Esophagus muscularis mucosa (tissue), 4 donors: ENCODE data around the gene COX6A2. TPM values are rescaled to one million over a fixed set of nuclear protein-coding genes. Genes with fewer than 3 reads are reported as not detected.

Experiments
- DNase-seq: peaks from one replicate; pipeline ENCODE4 v3.0.0-alpha.2; 2017; ENCODE audit errors: extremely low spot score
- H3K27ac ChIP-seq, 4 donors: fragments of 200-600 bp; sonication (generic); replicated peaks in 1 of 4; 1 replicate in 3 of 4; 2 replicates in 1 of 4; pipeline ENCODE4 v1.5.1; 2016 to 2019; ENCODE audit warnings: mild to moderate bottlenecking in 1 of 4
- H3K27me3 ChIP-seq, 4 donors: fragments of 200-600 bp; sonication (generic); one replicate each; pipeline versions ENCODE4 v1.5.1 to v1.6.0; 2016 to 2019
- H3K36me3 ChIP-seq, 4 donors: fragments of 200-600 bp; sonication (generic); one replicate each; pipeline ENCODE4 v1.5.1; 2016 to 2019
- H3K4me1 ChIP-seq, 4 donors: fragments of 200-600 bp; sonication (generic); one replicate each; pipeline ENCODE4 v1.5.1; 2016 to 2019
- H3K4me3 ChIP-seq, 4 donors: fragments of 200-600 bp; sonication (generic); 1 replicate in 2 of 4; 2 replicates in 2 of 4; pipeline ENCODE4 v1.5.1; 2016 to 2019; ENCODE audit warnings: mild to moderate bottlenecking in 4 of 4, moderate library complexity in 1 of 4
- H3K9me3 ChIP-seq, 4 donors: fragments of 200-600 bp; sonication (generic); 1 replicate in 3 of 4; 2 replicates in 1 of 4; pipeline ENCODE4 v1.5.1; 2016 to 2019
- CTCF ChIP-seq, 3 experiments: fragments of 200-600 bp in 2 of 3; fragments of 450-650 bp in 1 of 3; sonication (generic) in 2 of 3; IDR thresholded peaks; one replicate each; pipeline ENCODE4 v1.5.1; 2017 to 2019; ENCODE audit warnings: antibody characterized with exemption in 3 of 3, mild to moderate bottlenecking in 2 of 3, moderate library complexity in 1 of 3
- EP300 ChIP-seq: sonication (generic); formaldehyde crosslinking; IDR thresholded peaks from one replicate; pipeline ENCODE4 v1.6.1; 2017; ENCODE audit warnings: antibody characterized with exemption
- POLR2A ChIP-seq: fragments of 450-650 bp; IDR thresholded peaks from one replicate; pipeline ENCODE4 v1.6.1; 2017; ENCODE audit warnings: antibody characterized with exemption, moderate library complexity, mild to moderate bottlenecking, low read depth
- POLR2AphosphoS5 ChIP-seq, 2 donors: sonication (generic); formaldehyde crosslinking; IDR thresholded peaks; one replicate each; pipeline ENCODE4 v1.6.1; 2017; ENCODE audit warnings: antibody characterized with exemption in 2 of 2
- WGBS: methylation state at CpG from one replicate; pipeline ENCODE4 v1.1.5; 2018; 5-methylcytosine and 5-hydroxymethylcytosine counted together
- intact Hi-C: fragments of 100-400 bp; cut with DNase I; formaldehyde crosslinking; loops from one replicate; pipeline ENCODE4 v1.15.1; 2023
- total RNA-seq, 4 donors: library from RNA; depleted of rRNA; stranded (reverse); fragments of >200 nt; gene quantifications; one replicate each; pipeline versions ENCODE4 v1.1.0 to v1.2.1, GENCODE V29; 2016

The COX6A2 gene
- total RNA-seq, 4 donors from 2014 or later = 1.3 TPM; not detected in 3

GRCh38 chr16:31403590-31404352, 24.4 kb downstream of the COX6A2 start:
- Histone ChIP-seq H3K4me1 (no peaks in the 10 kb centered on the region), H3K4me3 (no peak overlapping the region), H3K27ac (no peak overlapping the region), H3K9me3 (peaks cover 0 to 13% (median 0%) of the 10 kb centered on the region in 4 donors), H3K27me3 (peaks cover 0 to 7% (median 0%) of the 10 kb centered on the region in 4 donors), H3K36me3 (no peaks in the 10 kb centered on the region)
- TF ChIP-seq CTCF (IDR thresholded peaks at IDR 0.05) (no peak), POLR2A (no peak), POLR2AphosphoS5 (IDR thresholded peaks at IDR 0.05) (no peak), EP300 (no peak)
- 76% methylated on average over 16 of the region's 21 CpGs for WGBS
- intact Hi-C loops = no loop called here
- DNase-seq = no peak

GRCh38 chr16:31402687-31403086, 25.5 kb downstream of the COX6A2 start:
- WGBS = 87% methylated on average over 1 of the region's 1 CpG
- no peak for DNase-seq
- intact Hi-C loops = no loop called here
- H3K27me3 ChIP-seq = peaks cover 0 to 3% (median 0%) of the 10 kb centered on the region in 4 donors
- TF ChIP-seq CTCF (IDR thresholded peaks at IDR 0.05) (no peak), POLR2A (no peak), EP300 (no peak)
- no peaks in the 10 kb centered on the region for H3K36me3 ChIP-seq
- H3K9me3 ChIP-seq = peaks cover 0 to 13% (median 0%) of the 10 kb centered on the region in 4 donors
- no peak overlapping the region for H3K4me3 ChIP-seq
- H3K27ac ChIP-seq = no peak overlapping the region
- no peaks in the 10 kb centered on the region for H3K4me1 ChIP-seq

GRCh38 chr16:31401436-31401835, 26.7 kb downstream of the COX6A2 start:
- Histone ChIP-seq H3K36me3 (no peaks in the 10 kb centered on the region), H3K9me3 (peaks cover 0 to 13% (median 0%) of the 10 kb centered on the region in 4 donors), H3K4me3 (no peak overlapping the region), H3K27ac (no peak overlapping the region), H3K4me1 (no peaks in the 10 kb centered on the region), H3K27me3 (peaks cover 0 to 9% (median 0%) of the 10 kb centered on the region in 4 donors)
- TF ChIP-seq EP300 = no peak
- TF ChIP-seq CTCF (IDR thresholded peaks at IDR 0.05) = no peak
- intact Hi-C loops = no loop called here
- 76% methylated on average over 11 of the region's 11 CpGs for WGBS
- no peak for DNase-seq

GRCh38 chr16:31400191-31400590, 28.0 kb downstream of the COX6A2 start:
- H3K27me3 ChIP-seq = peaks cover 0 to 9% (median 0%) of the 10 kb centered on the region in 4 donors

More at GRCh38 chr16:31400191-31400590, 28.0 kb downstream of the COX6A2 start:
- no peak for DNase-seq
- H3K27ac ChIP-seq = no peak overlapping the region
- intact Hi-C loops = no loop called here
- H3K9me3 ChIP-seq = peaks cover 0 to 13% (median 0%) of the 10 kb centered on the region in 4 donors
- WGBS = 91% methylated on average over 2 of the region's 2 CpGs
- TF ChIP-seq CTCF (IDR thresholded peaks at IDR 0.05) = no peak
- no peak for TF ChIP-seq EP300
- TF ChIP-seq POLR2A = no peak
- no peak for TF ChIP-seq POLR2AphosphoS5 (IDR thresholded peaks at IDR 0.05)
- no peaks in the 10 kb centered on the region for H3K4me1 ChIP-seq
- no peak overlapping the region for H3K4me3 ChIP-seq
- H3K36me3 ChIP-seq = no peaks in the 10 kb centered on the region
